Ectodermal cell (in vitro differentiated cells): ENCODE measurements around the gene MXI1.

Experiments used
- H3K27ac ChIP-seq: 2 replicates; pipeline ENCODE4 v1.7.0; 2013; ENCODE audit warnings: mild to moderate bottlenecking, low read depth, low read length; ENCODE audit not compliant: insufficient read depth, poor library complexity, severe bottlenecking
- H3K27me3 ChIP-seq: 2 replicates; pipeline ENCODE4 v1.7.0; 2013; ENCODE audit warnings: mild to moderate bottlenecking, low read length; ENCODE audit not compliant: insufficient read depth, control insufficient read depth, poor library complexity, severe bottlenecking
- H3K36me3 ChIP-seq: one replicate; pipeline ENCODE4 v1.7.0; 2013; ENCODE audit warnings: low read length; ENCODE audit not compliant: control insufficient read depth, insufficient read depth
- H3K4me1 ChIP-seq: one replicate; pipeline ENCODE4 v1.7.0; 2013; ENCODE audit warnings: low read length; ENCODE audit not compliant: control insufficient read depth, insufficient read depth
- H3K4me3 ChIP-seq: 2 replicates; pipeline ENCODE4 v1.7.0; 2013; ENCODE audit warnings: low read depth, low read length, control low read depth; ENCODE audit not compliant: insufficient read depth
- H3K9me3 ChIP-seq: 2 replicates; pipeline ENCODE4 v1.7.0; 2013; ENCODE audit warnings: mild to moderate bottlenecking, low read length, moderate library complexity; ENCODE audit not compliant: control insufficient read depth
- WGBS, 2 experiments: methylation state at CpG; one replicate each; pipeline ENCODE4 v1.1.7; 2013; ENCODE audit warnings: missing lambda C conversion rate in 2 of 2; 5-methylcytosine and 5-hydroxymethylcytosine counted together

Gene MXI1

GRCh38 chr10:110273474-110273873, 66.1 kb downstream of the MXI1 start:
- H3K4me1 ChIP-seq: no peaks in the 10 kb centered on the region
- no peaks in the 10 kb centered on the region for H3K36me3 ChIP-seq
- 96% methylated on average over 4 of the region's 4 CpGs for WGBS, 2 experiments
- no peaks in the 10 kb centered on the region for H3K27me3 ChIP-seq
- no peak overlapping the region for H3K4me3 ChIP-seq
- H3K27ac ChIP-seq: no peak overlapping the region
- H3K9me3 ChIP-seq: no peaks in the 10 kb centered on the region

GRCh38 chr10:110274072-110274627, 66.7 kb downstream of the MXI1 start:
- no peaks in the 10 kb centered on the region for H3K36me3 ChIP-seq
- H3K27me3 ChIP-seq: no peaks in the 10 kb centered on the region
- no peak overlapping the region for H3K27ac ChIP-seq
- H3K4me1 ChIP-seq: no peaks in the 10 kb centered on the region
- no peaks in the 10 kb centered on the region for H3K9me3 ChIP-seq
- no peak overlapping the region for H3K4me3 ChIP-seq

DNA sequence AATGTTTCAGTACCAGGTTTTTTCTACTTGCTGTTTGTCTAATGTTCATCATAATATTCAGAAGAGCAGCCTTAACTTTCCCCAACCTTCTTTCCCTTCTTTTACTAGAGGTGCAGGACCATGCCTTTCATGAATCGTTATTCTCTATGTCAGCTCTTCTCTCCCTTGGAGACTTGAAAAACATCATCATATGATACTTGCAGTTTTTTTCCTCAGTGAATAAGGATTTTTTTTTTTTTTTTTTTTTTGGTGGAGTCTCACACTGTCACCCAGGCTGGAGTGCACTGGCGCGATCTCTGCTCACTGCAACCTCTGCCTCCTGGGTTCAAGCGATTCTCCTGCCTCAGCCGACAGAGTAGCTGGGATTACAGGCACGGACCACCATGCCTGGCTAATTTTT, 67.2 kb downstream of the MXI1 start:
- 90 to 92% methylated on average over 6 of the region's 6 CpGs for WGBS, 2 experiments
- Histone ChIP-seq H3K36me3 (no peaks in the 10 kb centered on the region), H3K9me3 (no peaks in the 10 kb centered on the region), H3K4me1 (no peaks in the 10 kb centered on the region), H3K4me3 (no peak overlapping the region), H3K27me3 (no peaks in the 10 kb centered on the region), H3K27ac (no peak overlapping the region)

DNA sequence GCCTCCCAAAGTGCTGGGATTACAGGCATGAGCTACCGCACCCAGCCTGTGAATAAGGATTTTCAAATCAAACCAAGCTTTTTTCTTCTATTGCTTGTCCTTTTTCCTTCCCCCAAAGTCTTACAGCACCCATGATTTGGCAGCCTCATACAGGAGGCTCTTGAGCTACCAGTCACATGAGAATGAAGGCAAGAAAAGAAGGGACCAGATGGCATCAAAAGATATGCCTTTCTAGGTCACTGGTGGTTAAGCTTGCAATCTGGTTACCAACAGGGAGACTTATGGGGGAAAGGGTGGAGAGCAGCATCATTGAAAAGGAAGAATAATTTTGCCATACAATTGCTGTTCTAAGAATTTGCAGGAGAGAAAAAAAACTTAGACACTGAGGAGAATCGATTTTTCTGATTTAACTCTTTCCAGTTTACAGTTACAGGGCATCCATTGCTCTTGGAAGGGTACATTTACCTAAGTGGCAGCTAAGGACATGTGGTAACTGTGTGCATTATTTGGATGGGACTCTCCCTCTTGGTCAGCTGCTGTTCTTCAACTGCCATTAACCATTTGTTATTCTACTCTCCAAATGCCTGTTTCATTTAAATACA, 67.8 kb downstream of the MXI1 start:
- 89 to 100% methylated on average over 2 of the region's 2 CpGs for WGBS, 2 experiments
- Histone ChIP-seq H3K27me3 (no peaks in the 10 kb centered on the region), H3K4me1 (no peaks in the 10 kb centered on the region), H3K4me3 (no peak overlapping the region), H3K36me3 (no peaks in the 10 kb centered on the region), H3K27ac (no peak overlapping the region), H3K9me3 (no peaks in the 10 kb centered on the region)

- 87 to 95% methylated on average over 4 of the region's 5 CpGs for WGBS, 2 experiments
- Histone ChIP-seq H3K9me3 (no peaks in the 10 kb centered on the region), H3K36me3 (no peaks in the 10 kb centered on the region), H3K27me3 (no peaks in the 10 kb centered on the region), H3K27ac (no peak overlapping the region), H3K4me1 (no peaks in the 10 kb centered on the region), H3K4me3 (no peak overlapping the region)
These were observed 69.2 kb downstream of the MXI1 start for GRCh38 chr10:110276603-110277002.

GRCh38 chr10:110277591-110277990, 70.2 kb downstream of the MXI1 start:
- Histone ChIP-seq H3K9me3 (no peaks in the 10 kb centered on the region), H3K36me3 (no peaks in the 10 kb centered on the region), H3K4me1 (no peaks in the 10 kb centered on the region), H3K27me3 (no peaks in the 10 kb centered on the region), H3K4me3 (no peak overlapping the region), H3K27ac (no peak overlapping the region)
- 93 to 100% methylated on average over 1 to 2 of the region's 2 CpGs for WGBS, 2 experiments

- 87 to 91% methylated on average over 6 of the region's 7 CpGs for WGBS, 2 experiments
- Histone ChIP-seq H3K36me3 (no peaks in the 10 kb centered on the region), H3K27me3 (no peaks in the 10 kb centered on the region), H3K4me3 (no peak overlapping the region), H3K4me1 (no peaks in the 10 kb centered on the region), H3K27ac (no peak overlapping the region), H3K9me3 (no peaks in the 10 kb centered on the region)
These were observed 71.4 kb downstream of the MXI1 start for GRCh38 chr10:110278562-110279406.

GRCh38 chr10:110279407-110279986, 72.1 kb downstream of the MXI1 start:
- Histone ChIP-seq H3K27ac (no peak overlapping the region), H3K9me3 (no peaks in the 10 kb centered on the region), H3K27me3 (no peaks in the 10 kb centered on the region), H3K4me1 (no peaks in the 10 kb centered on the region), H3K36me3 (no peaks in the 10 kb centered on the region), H3K4me3 (no peak overlapping the region)
- WGBS, 2 experiments: 47 to 60% methylated on average over 6 of the region's 6 CpGs

GRCh38 chr10:110284262-110284661, 76.9 kb downstream of the MXI1 start:
- Histone ChIP-seq H3K27ac (no peak overlapping the region), H3K36me3 (no peaks in the 10 kb centered on the region), H3K27me3 (no peaks in the 10 kb centered on the region), H3K4me3 (no peak overlapping the region), H3K9me3 (no peaks in the 10 kb centered on the region), H3K4me1 (peaks cover 11% of the 10 kb centered on the region)
- WGBS, 2 experiments: 91 to 92% methylated on average over 3 of the region's 3 CpGs

DNA sequence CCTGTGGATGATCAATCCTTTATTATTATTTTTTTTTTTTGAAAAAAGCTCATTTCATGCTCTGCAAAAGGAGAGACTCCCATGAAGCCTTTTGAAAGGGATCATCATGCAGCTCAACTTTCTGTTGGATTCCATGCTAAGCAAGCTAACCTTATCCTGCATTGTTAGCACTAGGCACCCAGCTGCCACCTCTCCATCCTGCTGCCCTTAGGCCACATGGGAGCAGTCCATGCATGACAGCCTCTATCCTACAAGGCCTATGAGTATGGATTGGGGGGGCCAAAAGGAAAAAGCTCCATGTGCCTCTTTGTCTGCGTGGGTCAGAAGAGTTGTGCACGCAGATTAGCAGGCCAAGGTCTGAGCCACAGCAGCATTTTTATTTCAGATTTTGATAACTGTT, 78.1 kb downstream of the MXI1 start:
- peaks cover 11% of the 10 kb centered on the region for H3K4me1 ChIP-seq
- H3K27ac ChIP-seq: peak overlapping the region; percentile 17
- H3K4me3 ChIP-seq: no peak overlapping the region
- no peaks in the 10 kb centered on the region for H3K27me3 ChIP-seq
- 82 to 86% methylated on average over 2 of the region's 2 CpGs for WGBS, 2 experiments
- no peaks in the 10 kb centered on the region for H3K36me3 ChIP-seq
- H3K9me3 ChIP-seq: no peaks in the 10 kb centered on the region
